Tibial nerve (tissue), 4 donors: Measurements from ENCODE around the gene RUFY3. TPM values are rescaled to one million over a fixed set of nuclear protein-coding genes. Genes with fewer than 3 reads are reported as not detected.

Source experiments
- DNase-seq, 2 donors: peaks; one replicate each; pipeline ENCODE4 v3.0.0-alpha.2; 2019; ENCODE audit warnings: low spot score in 2 of 2
- H3K27ac ChIP-seq, 4 donors: fragments of 200-600 bp; sonication (generic) in 3 of 4; one replicate each; pipeline ENCODE4 v1.5.1; 2017 to 2019; ENCODE audit warnings: mild to moderate bottlenecking in 1 of 4
- H3K27me3 ChIP-seq, 2 donors: fragments of 200-600 bp; sonication (generic) in 1 of 2; one replicate each; pipeline versions ENCODE4 v1.5.1 to v1.6.0; 2017 to 2019
- H3K36me3 ChIP-seq, 3 donors: fragments of 200-600 bp; sonication (generic); one replicate each; pipeline ENCODE4 v1.5.1; 2018 to 2019
- H3K4me1 ChIP-seq, 4 donors: fragments of 200-600 bp; sonication (generic) in 3 of 4; one replicate each; pipeline ENCODE4 v1.5.1; 2017 to 2019
- H3K4me3 ChIP-seq, 4 donors: fragments of 200-600 bp; sonication (generic) in 3 of 4; one replicate each; pipeline ENCODE4 v1.5.1; 2017 to 2019; ENCODE audit warnings: mild to moderate bottlenecking in 1 of 4, moderate library complexity in 1 of 4
- H3K9me3 ChIP-seq, 4 donors: fragments of 200-600 bp; sonication (generic) in 3 of 4; one replicate each; pipeline ENCODE4 v1.5.1; 2017 to 2019
- CTCF ChIP-seq, 5 experiments: fragments of 200-600 bp in 3 of 5; fragments of 450-650 bp in 2 of 5; sonication (generic) in 3 of 5; IDR thresholded peaks; one replicate each; pipeline ENCODE4 v1.5.1; 2016 to 2019; ENCODE audit warnings: antibody characterized with exemption in 5 of 5, mild to moderate bottlenecking in 3 of 5, moderate library complexity in 2 of 5
- EP300 ChIP-seq, 2 donors: sonication (generic); formaldehyde crosslinking; IDR thresholded peaks; one replicate each; pipeline ENCODE4 v1.6.1; 2017; ENCODE audit warnings: antibody characterized with exemption in 2 of 2, mild to moderate bottlenecking in 1 of 2
- POLR2A ChIP-seq, 2 donors: fragments of 450-650 bp; IDR thresholded peaks; one replicate each; pipeline ENCODE4 v1.6.1; 2017; ENCODE audit warnings: antibody characterized with exemption in 2 of 2, mild to moderate bottlenecking in 2 of 2, moderate library complexity in 2 of 2
- WGBS, 2 donors: methylation state at CpG; one replicate each; pipeline ENCODE4 v1.1.5; 2018; 5-methylcytosine and 5-hydroxymethylcytosine counted together
- total RNA-seq, 4 donors: library from RNA; depleted of rRNA; stranded (reverse); fragments of >200 nt; gene quantifications; one replicate each; pipeline ENCODE4 v1.1.0, GENCODE V29; 2016

RUFY3 gene
- total RNA-seq, 4 donors from 2014 or later = 84.5 to 124 (median 88.8) TPM

GRCh38 chr4:70737006-70737405, 15.2 kb downstream of the RUFY3 start:
- TF ChIP-seq POLR2A (IDR thresholded peaks at IDR 0.05) = no peak
- TF ChIP-seq EP300 (IDR thresholded peaks at IDR 0.05) = no peak
- TF ChIP-seq CTCF (IDR thresholded peaks at IDR 0.05) = no peak
- H3K27ac ChIP-seq = no peak overlapping the region
- peaks cover 3 to 73% (median 18%) of the 10 kb centered on the region in 4 donors for H3K4me1 ChIP-seq
- no peaks in the 10 kb centered on the region for H3K9me3 ChIP-seq
- H3K27me3 ChIP-seq = no peaks in the 10 kb centered on the region
- no peak for DNase-seq
- WGBS, 2 donors = 57 to 68% methylated on average over 1 of the region's 1 CpG
- H3K4me3 ChIP-seq = no peak overlapping the region
- H3K36me3 ChIP-seq = no peaks in the 10 kb centered on the region

- TF ChIP-seq CTCF (IDR thresholded peaks at IDR 0.05) (no peak), EP300 (IDR thresholded peaks at IDR 0.05) (no peak), POLR2A (IDR thresholded peaks at IDR 0.05) (no peak)
- 84 to 91% methylated on average over 2 of the region's 2 CpGs for WGBS, 2 donors
- peaks cover 3 to 77% (median 18%) of the 10 kb centered on the region in 4 donors for H3K4me1 ChIP-seq
- H3K4me3 ChIP-seq = no peak overlapping the region
- H3K36me3 ChIP-seq = no peaks in the 10 kb centered on the region
- no peak for DNase-seq
- no peak overlapping the region for H3K27ac ChIP-seq
- no peaks in the 10 kb centered on the region for H3K27me3 ChIP-seq
- no peaks in the 10 kb centered on the region for H3K9me3 ChIP-seq
Measured at GRCh38 chr4:70737409-70737808, 15.6 kb downstream of the RUFY3 start.

- peaks cover 0 to 77% (median 14%) of the 10 kb centered on the region in 4 donors for H3K4me1 ChIP-seq
- H3K36me3 ChIP-seq = no peaks in the 10 kb centered on the region
- H3K4me3 ChIP-seq = no peak overlapping the region
- no peak for DNase-seq
- WGBS, 2 donors = 84 to 92% methylated on average over 6 of the region's 6 CpGs
- H3K9me3 ChIP-seq = no peaks in the 10 kb centered on the region
- H3K27me3 ChIP-seq = no peaks in the 10 kb centered on the region
- no peak for TF ChIP-seq POLR2A (IDR thresholded peaks at IDR 0.05)
- no peak for TF ChIP-seq CTCF (IDR thresholded peaks at IDR 0.05)
- TF ChIP-seq EP300 (IDR thresholded peaks at IDR 0.05) = no peak
- H3K27ac ChIP-seq = no peak overlapping the region
Measured at GRCh38 chr4:70739496-70740337, 18.0 kb downstream of the RUFY3 start.

- Histone ChIP-seq H3K36me3 (peaks cover 0 to 5% (median 0%) of the 10 kb centered on the region in 3 donors), H3K4me1 (peaks cover 0 to 54% (median under 1%) of the 10 kb centered on the region in 4 donors), H3K9me3 (no peaks in the 10 kb centered on the region), H3K27me3 (no peaks in the 10 kb centered on the region), H3K4me3 (no peak overlapping the region), H3K27ac (no peak overlapping the region)
- no peak for DNase-seq
- 73 to 74% methylated on average over 5 of the region's 5 CpGs for WGBS, 2 donors
- no peak for TF ChIP-seq EP300 (IDR thresholded peaks at IDR 0.05)
- TF ChIP-seq CTCF (IDR thresholded peaks at IDR 0.05) = no peak
- no peak for TF ChIP-seq POLR2A (IDR thresholded peaks at IDR 0.05)
Measured at GRCh38 chr4:70741867-70742658, 20.3 kb downstream of the RUFY3 start.

- no peak overlapping the region for H3K27ac ChIP-seq
- H3K4me3 ChIP-seq = no peak overlapping the region
- WGBS, 2 donors = 81 to 88% methylated on average over 1 of the region's 1 CpG
- no peaks in the 10 kb centered on the region for H3K27me3 ChIP-seq
- H3K9me3 ChIP-seq = no peaks in the 10 kb centered on the region
- H3K36me3 ChIP-seq = peaks cover 0 to 14% (median 0%) of the 10 kb centered on the region in 3 donors
- DNase-seq = no peak
- TF ChIP-seq POLR2A (IDR thresholded peaks at IDR 0.05) (no peak), EP300 (IDR thresholded peaks at IDR 0.05) (no peak), CTCF (IDR thresholded peaks at IDR 0.05) (no peak)
- peaks cover 0 to 48% (median 0%) of the 10 kb centered on the region in 4 donors for H3K4me1 ChIP-seq
Measured at GRCh38 chr4:70743731-70744130, 22.0 kb downstream of the RUFY3 start.
